ENCODE results near the gene GRM3.

Gene GRM3

GRCh38 chr7:86786376-86786775, 142.7 kb downstream of the GRM3 start:
- DNase-seq (ENCODE audit: low read depth in 2 of 2): no peak

GRCh38 chr7:86788948-86789347, 145.2 kb downstream of the GRM3 start:
- no peak for DNase-seq (ENCODE audit: low read depth in 2 of 2)

DNA sequence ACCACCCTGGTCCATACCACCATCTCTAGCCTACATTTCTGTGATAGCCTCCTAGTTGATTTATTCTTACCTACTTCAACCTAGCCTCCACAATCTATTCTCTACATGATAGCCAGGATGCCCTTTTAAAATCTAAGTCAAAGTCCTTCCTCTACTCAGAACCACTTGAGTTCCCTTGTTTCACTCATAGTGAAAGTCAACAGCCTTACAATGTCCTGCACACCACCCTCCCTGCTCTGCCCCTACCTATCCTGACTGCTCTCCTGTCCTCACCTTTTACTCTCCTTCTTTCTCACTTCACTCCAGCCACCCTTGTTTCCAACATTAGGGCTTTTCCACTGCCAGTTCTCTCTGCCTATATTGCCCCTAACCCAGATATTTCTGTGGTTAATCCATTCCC, 146.7 kb downstream of the GRM3 start:
- DNase-seq (ENCODE audit: low read depth in 2 of 2): no peak

DNA sequence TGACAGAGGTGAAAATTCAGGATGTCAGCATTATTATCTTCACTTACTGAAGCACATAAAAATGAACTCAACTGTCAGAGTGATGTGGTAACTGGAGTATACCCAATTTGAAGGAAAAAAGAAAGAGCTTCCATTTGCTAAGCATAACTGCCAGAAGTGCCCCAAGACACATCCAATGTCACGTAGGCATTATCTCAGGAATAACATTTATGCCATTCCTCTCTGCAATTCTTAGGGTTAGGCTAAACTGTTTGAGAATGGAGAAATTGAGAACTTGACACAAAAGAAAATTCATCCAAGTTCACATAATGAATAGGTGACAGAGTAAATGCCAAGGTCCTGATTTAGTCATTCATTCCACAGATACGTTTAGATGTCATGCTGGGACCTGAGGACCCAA, 148.6 kb downstream of the GRM3 start:
- DNase-seq (ENCODE audit: low read depth in 2 of 2): no peak

DNA sequence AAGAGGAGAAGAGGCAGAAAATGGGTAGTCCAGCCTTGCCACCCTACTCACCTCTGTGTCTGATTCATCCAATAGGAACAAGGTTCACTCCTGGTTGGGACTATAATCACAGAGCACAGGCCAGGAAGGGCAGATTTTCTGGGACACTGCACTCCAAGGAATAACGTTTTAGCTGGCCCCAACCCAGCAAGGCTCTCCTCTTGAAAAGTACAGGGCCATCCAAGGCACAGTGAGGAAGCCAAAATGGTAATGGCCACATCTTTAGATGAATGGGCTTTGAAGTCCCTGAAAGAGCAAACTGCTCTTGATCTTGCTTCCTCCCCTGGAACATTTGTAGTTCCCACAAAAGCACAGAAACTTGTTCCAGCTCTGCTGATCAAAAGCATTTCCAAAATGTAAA, 149.4 kb downstream of the GRM3 start:
- no peak for DNase-seq (ENCODE audit: low read depth in 2 of 2)

DNA sequence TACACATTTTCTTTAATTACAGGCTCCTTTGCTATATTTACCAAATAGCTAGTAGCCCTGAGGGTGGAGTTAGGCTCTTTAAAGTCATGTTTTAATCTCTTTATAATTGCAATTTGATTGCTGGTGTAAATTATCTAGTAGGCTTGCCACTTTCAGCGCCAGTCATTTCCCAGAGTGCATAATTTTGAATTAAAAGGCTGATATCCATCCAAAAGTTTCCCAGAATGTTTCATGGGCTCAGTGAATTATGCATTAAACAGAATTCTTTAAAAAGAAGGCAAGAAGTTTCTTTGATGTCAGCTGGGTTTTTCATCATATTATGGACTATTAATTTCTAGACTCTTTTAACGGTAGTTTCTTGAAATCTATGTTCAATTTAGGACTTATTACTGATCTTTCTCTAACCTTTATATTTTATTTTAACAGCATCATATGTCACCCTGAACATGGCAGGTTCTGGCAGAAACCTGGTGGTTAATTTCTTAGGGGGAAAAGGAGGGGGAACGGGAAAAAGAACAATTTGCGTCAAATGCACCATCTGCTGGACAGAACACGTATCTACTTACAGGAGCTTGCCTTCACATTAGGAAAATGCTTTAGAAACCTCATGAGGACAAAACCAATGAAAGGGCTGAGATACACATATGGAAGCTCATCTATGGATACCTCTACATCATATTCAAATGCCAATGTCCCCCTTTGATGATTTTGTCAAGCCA, 171.1 kb downstream of the GRM3 start:
- no peak for DNase-seq (ENCODE audit: low read depth in 2 of 2)

DNA sequence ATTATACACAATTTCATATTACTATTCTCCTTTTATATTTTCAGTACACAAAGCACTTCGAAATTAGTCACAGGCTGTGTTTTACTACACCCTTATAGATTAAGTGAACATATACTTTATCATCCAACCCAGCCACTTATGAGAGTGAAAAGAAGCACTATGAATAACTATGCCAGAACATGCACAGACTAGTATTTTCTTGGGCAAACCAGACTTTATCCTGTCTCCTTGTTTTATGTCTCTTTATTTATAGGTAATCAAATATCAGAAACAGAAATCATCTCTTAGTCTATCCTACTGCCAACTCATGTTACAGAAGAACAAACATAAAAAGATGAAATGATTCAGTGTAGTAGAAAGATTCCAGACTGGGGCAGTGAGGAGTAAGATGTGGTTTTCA, 171.8 kb downstream of the GRM3 start:
- no peak for DNase-seq (ENCODE audit: low read depth in 2 of 2)

- DNase-seq (ENCODE audit: low read depth in 2 of 2): no peak
These were observed 175.2 kb downstream of the GRM3 start for GRCh38 chr7:86818903-86819302.

DNA sequence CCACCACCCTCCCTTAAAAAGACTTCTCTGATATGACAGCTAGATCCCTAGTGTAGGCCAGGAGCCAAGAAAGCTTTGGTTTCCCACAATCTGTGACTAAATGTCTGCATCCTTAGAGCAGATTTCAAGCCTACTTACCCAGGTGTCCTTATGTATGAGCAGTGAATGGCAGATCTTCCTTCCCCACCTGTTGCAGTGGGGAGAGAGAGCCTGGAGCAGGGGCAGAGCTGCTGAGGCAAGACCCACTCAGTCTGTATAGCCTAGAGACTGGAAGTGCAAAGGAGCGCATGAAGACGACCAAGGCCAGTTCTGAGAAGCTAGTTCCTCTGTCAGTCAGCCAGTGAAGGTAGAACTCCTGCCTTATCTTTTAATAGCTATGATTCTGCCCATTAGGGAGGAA, 180.1 kb downstream of the GRM3 start:
- DNase-seq (ENCODE audit: low read depth in 2 of 2): no peak

DNA sequence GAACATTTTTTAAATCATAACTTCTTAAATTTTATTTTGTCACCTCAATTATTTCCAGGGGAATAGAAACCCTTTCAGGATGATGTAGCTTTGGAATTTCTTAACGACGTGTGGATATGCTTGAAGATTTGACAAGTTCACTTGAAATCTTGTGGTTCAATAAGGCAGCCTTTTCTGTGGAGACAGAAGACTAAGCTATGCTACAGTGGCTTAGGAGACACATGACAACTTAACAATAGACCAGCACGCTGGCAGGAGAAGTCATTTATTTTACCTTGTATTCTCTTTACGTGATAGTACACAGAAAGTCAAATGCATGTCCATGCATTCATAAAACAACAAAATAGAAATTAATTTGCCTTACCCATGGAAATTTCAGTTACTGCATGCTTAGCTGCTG, 181.6 kb downstream of the GRM3 start:
- no peak for DNase-seq (ENCODE audit: low read depth in 2 of 2)

GRCh38 chr7:86826948-86827347, 183.2 kb downstream of the GRM3 start:
- no peak for DNase-seq (ENCODE audit: low read depth in 2 of 2)

GRCh38 chr7:86833360-86833759, 189.7 kb downstream of the GRM3 start:
- no peak for DNase-seq (ENCODE audit: low read depth in 2 of 2)

- no peak for DNase-seq (ENCODE audit: low read depth in 2 of 2)
These were observed 193.5 kb downstream of the GRM3 start for GRCh38 chr7:86837235-86837634.

GRCh38 chr7:86844608-86845007, 200.9 kb downstream of the GRM3 start:
- no peak for DNase-seq (ENCODE audit: low read depth in 2 of 2)

DNA sequence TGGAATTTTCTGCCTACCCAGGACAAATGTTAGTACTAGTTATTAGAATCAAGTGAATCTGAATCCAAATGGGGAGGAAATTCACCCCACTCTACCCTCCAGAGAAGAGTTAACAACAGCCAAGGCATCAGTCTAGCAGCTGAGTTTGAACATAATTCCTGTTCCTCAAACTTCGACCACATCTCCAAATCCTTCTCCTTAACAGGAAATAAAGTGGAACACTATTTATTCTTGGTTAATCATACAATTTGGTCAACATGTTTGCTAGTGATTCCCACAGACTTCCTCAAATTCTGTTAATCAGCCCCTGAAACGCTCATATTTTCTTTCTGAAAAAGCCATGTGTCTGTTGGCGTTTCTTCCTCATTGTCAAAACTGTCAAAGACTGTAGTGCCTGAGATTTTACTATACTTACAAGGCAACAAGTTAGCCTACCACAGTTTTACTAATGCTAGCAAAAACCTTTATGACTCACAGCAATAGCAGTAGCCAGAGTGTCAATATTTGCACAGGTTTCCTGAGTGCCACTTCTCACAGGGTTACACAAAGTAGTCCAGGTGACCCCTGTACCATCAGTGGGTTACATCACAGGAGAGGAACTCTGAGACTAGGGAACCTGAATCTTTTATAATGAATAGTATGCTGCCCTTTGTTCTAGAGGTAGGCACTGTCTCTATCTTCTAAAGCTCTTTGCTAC, 202.9 kb downstream of the GRM3 start:
- DNase-seq (ENCODE audit: low read depth in 2 of 2): no peak

DNA sequence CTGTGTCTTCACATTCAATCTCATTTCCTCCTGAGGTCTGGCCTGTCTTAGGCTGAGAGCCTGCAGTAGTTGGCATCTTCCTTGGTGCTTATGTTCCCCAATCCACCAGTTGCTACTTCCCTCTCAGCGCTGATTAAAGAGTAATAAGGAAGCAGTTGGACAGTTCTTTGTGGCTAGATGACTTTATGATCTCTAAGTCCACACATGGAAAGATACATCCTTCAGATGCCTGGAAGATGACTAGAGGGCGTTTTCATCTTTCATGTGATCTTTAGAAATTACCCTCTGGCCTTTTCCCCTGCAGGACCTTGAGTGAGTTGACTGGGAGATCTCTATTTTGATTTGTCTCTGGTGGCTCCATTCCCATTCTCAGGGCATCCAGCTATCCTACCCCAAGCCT, 204.5 kb downstream of the GRM3 start:
- DNase-seq (ENCODE audit: low read depth in 2 of 2): no peak

- DNase-seq (ENCODE audit: low read depth in 2 of 2): no peak
These were observed 207.9 kb downstream of the GRM3 start for GRCh38 chr7:86851566-86851965.

DNA sequence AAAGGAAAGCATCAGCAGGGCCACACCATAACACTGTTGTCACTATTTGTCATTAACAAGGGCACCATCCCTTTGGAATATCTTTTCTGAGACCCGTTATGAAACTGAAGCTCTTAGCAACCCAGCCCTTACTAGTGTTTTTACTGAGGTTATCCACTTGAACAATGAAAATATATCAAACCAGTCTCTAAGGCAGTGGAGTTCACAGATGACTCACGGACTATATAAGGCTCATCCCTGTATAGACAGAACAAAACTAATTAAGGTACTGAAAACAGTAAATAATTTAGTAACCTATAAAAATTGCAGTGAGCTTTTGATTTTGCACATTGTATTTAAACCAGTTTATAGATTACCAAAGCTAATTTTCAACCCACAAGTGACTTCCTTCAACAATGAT, 219.7 kb downstream of the GRM3 start:
- no peak for DNase-seq (ENCODE audit: low read depth in 2 of 2)

GRCh38 chr7:86867163-86867762, 223.6 kb downstream of the GRM3 start:
- DNase-seq (ENCODE audit: low read depth in 2 of 2): no peak

- DNase-seq (ENCODE audit: low read depth in 2 of 2): no peak
These were observed 232.4 kb downstream of the GRM3 start for GRCh38 chr7:86876146-86876545.

GRCh38 chr7:86884152-86884551, 240.4 kb downstream of the GRM3 start:
- no peak for DNase-seq (ENCODE audit: low read depth in 2 of 2)

GRCh38 chr7:86889501-86889900, 245.8 kb downstream of the GRM3 start:
- DNase-seq (ENCODE audit: low read depth in 2 of 2): no peak

- no peak for DNase-seq (ENCODE audit: low read depth in 2 of 2)
These were observed 254.5 kb downstream of the GRM3 start for GRCh38 chr7:86898171-86898570.
